H9 (cell line): ENCODE results near the gene U2AF1L4. TPM values are rescaled to one million over a fixed set of nuclear protein-coding genes. Genes with fewer than 3 reads are reported as not detected.

Experiments
- DNase-seq: peaks from one replicate; pipeline ENCODE4 v3.0.0-alpha.2; 2017
- H2AFZ ChIP-seq: one replicate; pipeline ENCODE4 v1.6.1; 2013; ENCODE audit warnings: mild to moderate bottlenecking, low read length, control low read depth, moderate library complexity
- H2AK5ac ChIP-seq: 2 replicates; pipeline ENCODE4 v1.6.1; 2013; ENCODE audit warnings: low read length, control low read depth, mixed read lengths; ENCODE audit not compliant: insufficient read length
- H2BK120ac ChIP-seq: one replicate; pipeline ENCODE4 v1.6.1; 2013; ENCODE audit warnings: low read depth, mild to moderate bottlenecking, low read length, control low read depth, inconsistent platforms; ENCODE audit not compliant: poor library complexity, severe bottlenecking
- H2BK12ac ChIP-seq: 2 replicates; pipeline ENCODE4 v1.6.1; 2013; ENCODE audit warnings: low read length, control low read depth, mixed read lengths, low read depth; ENCODE audit not compliant: insufficient read length
- H2BK15ac ChIP-seq: 2 replicates; pipeline ENCODE4 v1.6.1; 2013; ENCODE audit warnings: low read depth, low read length, control low read depth
- H2BK20ac ChIP-seq: one replicate; pipeline ENCODE4 v1.6.1; 2013; ENCODE audit warnings: low read depth, mild to moderate bottlenecking, low read length, control low read depth, inconsistent platforms; ENCODE audit not compliant: poor library complexity, severe bottlenecking
- H2BK5ac ChIP-seq: 2 replicates; pipeline ENCODE4 v1.6.1; 2013; ENCODE audit warnings: low read length, control low read depth, mixed read lengths; ENCODE audit not compliant: insufficient read length
- H3K14ac ChIP-seq: 2 replicates; pipeline ENCODE4 v1.6.1; 2013; ENCODE audit warnings: low read length, control low read depth; ENCODE audit not compliant: insufficient read depth
- H3K18ac ChIP-seq: 2 replicates; pipeline ENCODE4 v1.6.1; 2013; ENCODE audit warnings: low read depth, mild to moderate bottlenecking, mixed read lengths, low read length, control low read depth; ENCODE audit not compliant: insufficient read length
- H3K23ac ChIP-seq: 2 replicates; pipeline ENCODE4 v1.6.1; 2013; ENCODE audit warnings: low read length, control low read depth, mixed read lengths, low read depth; ENCODE audit not compliant: insufficient read length
- H3K23me2 ChIP-seq: 2 replicates; pipeline ENCODE4 v1.6.1; 2013; ENCODE audit warnings: low read depth, mild to moderate bottlenecking, mixed read lengths, low read length, control low read depth; ENCODE audit not compliant: insufficient read length, poor library complexity, severe bottlenecking
- H3K27ac ChIP-seq: 2 replicates; pipeline ENCODE4 v1.5.1; 2013; ENCODE audit warnings: low read length, control low read depth, mixed read lengths, low read depth; ENCODE audit not compliant: insufficient read length
- H3K27me3 ChIP-seq: 2 replicates; pipeline ENCODE4 v1.6.1; 2013; ENCODE audit warnings: low read length, control low read depth, inconsistent platforms; ENCODE audit not compliant: insufficient read depth
- H3K4ac ChIP-seq: 2 replicates; pipeline ENCODE4 v1.6.1; 2013; ENCODE audit warnings: low read depth, mild to moderate bottlenecking, control low read depth, inconsistent platforms, low read length, moderate library complexity
- H3K4me1 ChIP-seq: 2 replicates; pipeline ENCODE4 v1.6.1; 2013; ENCODE audit warnings: low read length, control low read depth, inconsistent platforms; ENCODE audit not compliant: insufficient read depth
- H3K4me2 ChIP-seq: 2 replicates; pipeline ENCODE4 v1.6.1; 2013; ENCODE audit warnings: low read length, control low read depth, mixed read lengths; ENCODE audit not compliant: insufficient read length, insufficient read depth
- H3K56ac ChIP-seq: 2 replicates; pipeline ENCODE4 v1.6.1; 2013; ENCODE audit warnings: low read depth, mild to moderate bottlenecking, mixed read lengths, low read length, control low read depth; ENCODE audit not compliant: insufficient read length
- H3K79me1 ChIP-seq: 2 replicates; pipeline ENCODE4 v1.6.1; 2013; ENCODE audit warnings: low read depth, mild to moderate bottlenecking, moderate library complexity, low read length, control low read depth, inconsistent platforms; ENCODE audit not compliant: insufficient read depth, poor library complexity, severe bottlenecking
- H3K79me2 ChIP-seq: 2 replicates; pipeline ENCODE4 v1.6.1; 2013; ENCODE audit warnings: low read length, control low read depth, inconsistent platforms; ENCODE audit not compliant: insufficient read depth
- H3K9ac ChIP-seq: 2 replicates; pipeline ENCODE4 v1.6.1; 2013; ENCODE audit warnings: low read length, control low read depth, mixed read lengths; ENCODE audit not compliant: insufficient read length; ENCODE audit errors: extremely low read depth
- H3K9me3 ChIP-seq: one replicate; pipeline ENCODE4 v1.6.1; 2013; ENCODE audit warnings: low read depth, low read length, inconsistent platforms; ENCODE audit not compliant: control insufficient read depth
- H3T11ph ChIP-seq: one replicate; pipeline ENCODE4 v1.6.1; 2013; ENCODE audit warnings: mild to moderate bottlenecking, low read length, control low read depth, inconsistent platforms
- H4K20me1 ChIP-seq: one replicate; pipeline ENCODE4 v1.6.1; 2013; ENCODE audit not compliant: control insufficient read depth, insufficient read length, insufficient read depth
- H4K5ac ChIP-seq: 2 replicates; pipeline ENCODE4 v1.6.1; 2013; ENCODE audit warnings: low read depth, mild to moderate bottlenecking, mixed read lengths, low read length, control low read depth; ENCODE audit not compliant: insufficient read length
- H4K8ac ChIP-seq: replicated peaks from 2 replicates; pipeline ENCODE4 v1.6.1; 2013; ENCODE audit warnings: low read length, control low read depth, mixed read lengths, low read depth; ENCODE audit not compliant: insufficient read length
- H4K91ac ChIP-seq: 2 replicates; pipeline ENCODE4 v1.6.1; 2013; ENCODE audit warnings: low read depth, mild to moderate bottlenecking, moderate library complexity, mixed read lengths, low read length, control low read depth; ENCODE audit not compliant: insufficient read length
- H3K27ac Mint-ChIP-seq, 3 experiments: 2 replicates in 2 of 3; 3 replicates in 1 of 3; pipeline ENCODE4 v1.8.0; 2020 to 2021; ENCODE audit warnings: mixed read lengths in 3 of 3, mild to moderate bottlenecking in 1 of 3, moderate library complexity in 1 of 3
- H3K27me3 Mint-ChIP-seq: 2 replicates; pipeline ENCODE4 v1.8.0; 2021; ENCODE audit warnings: low read depth, mild to moderate bottlenecking, moderate library complexity, mixed read lengths
- H3K36me3 Mint-ChIP-seq, 3 experiments: 2 replicates in 2 of 3; 3 replicates in 1 of 3; pipeline ENCODE4 v1.8.0; 2020 to 2021; ENCODE audit warnings: low read depth in 3 of 3, mixed read lengths in 3 of 3; ENCODE audit not compliant: insufficient read depth in 1 of 3
- H3K4me1 Mint-ChIP-seq, 2 experiments: 2 replicates each; pipeline ENCODE4 v1.8.0; 2020; ENCODE audit warnings: mixed read lengths in 2 of 2
- H3K4me3 Mint-ChIP-seq, 2 experiments: 2 replicates in 1 of 2; 3 replicates in 1 of 2; pipeline ENCODE4 v1.8.0; 2020 to 2021; ENCODE audit warnings: mild to moderate bottlenecking in 2 of 2, mixed read lengths in 2 of 2, moderate library complexity in 1 of 2
- H3K9me3 Mint-ChIP-seq, 2 experiments: 2 replicates in 1 of 2; 3 replicates in 1 of 2; pipeline ENCODE4 v1.8.0; 2020; ENCODE audit warnings: mild to moderate bottlenecking in 2 of 2, mixed read lengths in 2 of 2, moderate library complexity in 1 of 2
- CTCF ChIP-seq: fragments of 200-600 bp; sonication (generic); conservative IDR thresholded peaks from 3 replicates; pipeline ENCODE4 v1.8.0; 2021; ENCODE audit warnings: antibody characterized with exemption, mild to moderate bottlenecking
- WGBS: extraction: QIAGEN DNeasy Blood & Tissue Kit; methylation state at CpG from one replicate; pipeline ENCODE4 v1.1.7; 2013; ENCODE audit warnings: missing lambda C conversion rate, low lambda C conversion rate, mixed read lengths; ENCODE audit not compliant: insufficient read length; ENCODE audit errors: extremely low coverage; 5-methylcytosine and 5-hydroxymethylcytosine counted together
- total RNA-seq: library from RNA; stranded (reverse); gene quantifications from 2 replicates; pipeline ENCODE4 v1.2.1, GENCODE V29; 2021

Gene U2AF1L4
- total RNA-seq, 1 experiment from 2014 or later: 16.8 TPM

- H4K8ac ChIP-seq: no peak overlapping the region
- no peak overlapping the region for H2BK20ac ChIP-seq
- H3K9me3 Mint-ChIP-seq: peaks cover 0 to 3% of the 10 kb centered on the region in 2 experiments; a peak in 3 of 5 replicates
- no peak overlapping the region for H3K4me2 ChIP-seq
- H4K20me1 ChIP-seq: no peaks in the 10 kb centered on the region
- no peaks in the 10 kb centered on the region for H3K79me2 ChIP-seq
- no peaks in the 10 kb centered on the region for H3K36me3 Mint-ChIP-seq
- no peak overlapping the region for H3K27ac Mint-ChIP-seq
- no peak overlapping the region for H3K27ac ChIP-seq
- no peaks in the 10 kb centered on the region for H3K9me3 ChIP-seq
- no peaks in the 10 kb centered on the region for H3K27me3 ChIP-seq
- H2AK5ac ChIP-seq: no peak overlapping the region
- no peak overlapping the region for H3K4ac ChIP-seq
- H4K5ac ChIP-seq: no peak overlapping the region
- H3K27me3 Mint-ChIP-seq: peaks cover 5% of the 10 kb centered on the region; the same call in 1 of the 2 replicates
- H3K56ac ChIP-seq: no peak overlapping the region
- H2BK5ac ChIP-seq: no peak overlapping the region
- peaks cover 3 to 8% of the 10 kb centered on the region in 2 experiments; a peak in 1 of 4 replicates for H3K4me1 Mint-ChIP-seq
- TF ChIP-seq CTCF: no peak
- H3K9ac ChIP-seq: no peak overlapping the region
- no peak overlapping the region for H2BK120ac ChIP-seq
- H3K4me1 ChIP-seq: no peaks in the 10 kb centered on the region
- no peak overlapping the region for H3K18ac ChIP-seq
- H3K4me3 Mint-ChIP-seq: peak overlapping the region in 1 of 2 experiments; percentile 50; a peak in 2 of 5 replicates
- WGBS: no CpG with 5 or more reads among the region's 8 CpGs
- no peak overlapping the region for H3K23ac ChIP-seq
- H3K23me2 ChIP-seq: no peaks in the 10 kb centered on the region
- H4K91ac ChIP-seq: no peak overlapping the region
- no peak overlapping the region for H2BK12ac ChIP-seq
- DNase-seq: no peak
- no peak overlapping the region for H3K14ac ChIP-seq
- H2BK15ac ChIP-seq: no peak overlapping the region
- no peaks in the 10 kb centered on the region for H3K79me1 ChIP-seq
- no peak overlapping the region for H2AFZ ChIP-seq
- no peak overlapping the region for H3T11ph ChIP-seq
These were observed 51.8 kb downstream of the U2AF1L4 start for GRCh38 chr19:35693422-35693821.

Other genes starting within 250 kb of the U2AF1L4 start
- gene DMKN, start 231.8 kb downstream of the U2AF1L4 start, total RNA-seq: 267 and 278 TPM in 2 replicates
- 0.15 and 0.24 TPM in 2 replicates for gene SBSN, start 217.1 kb downstream of the U2AF1L4 start, total RNA-seq
- not detected in 2 replicates for gene GAPDHS, start 212.0 kb downstream of the U2AF1L4 start, total RNA-seq
- 125 and 128 TPM in 2 replicates for gene TMEM147, start 199.8 kb downstream of the U2AF1L4 start, total RNA-seq
- 0.24 and 0.88 TPM in 2 replicates for gene ATP4A, start 181.8 kb downstream of the U2AF1L4 start, total RNA-seq
- gene PMIS2, start 159.2 kb downstream of the U2AF1L4 start, total RNA-seq: not detected in 2 replicates
- 32.8 and 32.9 TPM in 2 replicates for gene HAUS5, start 132.7 kb downstream of the U2AF1L4 start, total RNA-seq
- gene RBM42, start 116.4 kb downstream of the U2AF1L4 start, total RNA-seq: 83.3 and 85.8 TPM in 2 replicates
- gene ETV2, start 103.7 kb downstream of the U2AF1L4 start, total RNA-seq: 1.5 and 1.9 TPM in 2 replicates
- gene COX6B1, start 97.1 kb downstream of the U2AF1L4 start, total RNA-seq: 422 and 432 TPM in 2 replicates
- gene UPK1A, start 78.9 kb downstream of the U2AF1L4 start, total RNA-seq: 3.0 and 4.3 TPM in 2 replicates
- 0.13 TPM in 1 of 2 replicates, not detected in the other for gene ZBTB32, start 40.9 kb downstream of the U2AF1L4 start, total RNA-seq
- gene KMT2B, start 27.4 kb downstream of the U2AF1L4 start, total RNA-seq: 47.7 and 50.5 TPM in 2 replicates
- 2.9 and 3.2 TPM in 2 replicates for gene IGFLR1, start 3.0 kb downstream of the U2AF1L4 start, total RNA-seq
- gene PSENEN, start 233 bp upstream of the U2AF1L4 start, total RNA-seq: 69.7 and 77.7 TPM in 2 replicates
- gene LIN37, start 3.2 kb upstream of the U2AF1L4 start, total RNA-seq: 4.7 and 5.9 TPM in 2 replicates
- gene HSPB6, start 11.6 kb upstream of the U2AF1L4 start, total RNA-seq: 0.37 TPM in 2 replicates
- gene PROSER3, start 12.8 kb upstream of the U2AF1L4 start, total RNA-seq: 21.8 and 29.1 TPM in 2 replicates
- 18.7 and 19.5 TPM in 2 replicates for gene ARHGAP33, start 30.1 kb upstream of the U2AF1L4 start, total RNA-seq
- not detected in 2 replicates for gene PRODH2, start 67.4 kb upstream of the U2AF1L4 start, total RNA-seq
- gene NPHS1, start 107.1 kb upstream of the U2AF1L4 start, total RNA-seq: 0.83 and 1.1 TPM in 2 replicates
- 3.1 and 3.6 TPM in 2 replicates for gene KIRREL2, start 111.5 kb upstream of the U2AF1L4 start, total RNA-seq
- 29.9 and 36.9 TPM in 2 replicates for gene APLP1, start 123.2 kb upstream of the U2AF1L4 start, total RNA-seq
- 18.4 and 18.8 TPM in 2 replicates for gene NFKBID, start 155.1 kb upstream of the U2AF1L4 start, total RNA-seq
- gene HCST, start 157.1 kb upstream of the U2AF1L4 start, total RNA-seq: 0.68 and 1.8 TPM in 2 replicates
- gene TYROBP, start 162.9 kb upstream of the U2AF1L4 start, total RNA-seq: not detected in 2 replicates
- gene LRFN3, start 191.0 kb upstream of the U2AF1L4 start, total RNA-seq: 18.4 and 20.5 TPM in 2 replicates
- gene SDHAF1, start 249.8 kb upstream of the U2AF1L4 start, total RNA-seq: 14.7 and 16.0 TPM in 2 replicates